Kidney glomerular epithelial cell (primary cell): Measurements from ENCODE around the gene CEP43.

Experiments
- DNase-seq: peaks from one replicate; lab custom pipeline; 2025; lab: John Stamatoyannopoulos, UW

Gene CEP43

DNA sequence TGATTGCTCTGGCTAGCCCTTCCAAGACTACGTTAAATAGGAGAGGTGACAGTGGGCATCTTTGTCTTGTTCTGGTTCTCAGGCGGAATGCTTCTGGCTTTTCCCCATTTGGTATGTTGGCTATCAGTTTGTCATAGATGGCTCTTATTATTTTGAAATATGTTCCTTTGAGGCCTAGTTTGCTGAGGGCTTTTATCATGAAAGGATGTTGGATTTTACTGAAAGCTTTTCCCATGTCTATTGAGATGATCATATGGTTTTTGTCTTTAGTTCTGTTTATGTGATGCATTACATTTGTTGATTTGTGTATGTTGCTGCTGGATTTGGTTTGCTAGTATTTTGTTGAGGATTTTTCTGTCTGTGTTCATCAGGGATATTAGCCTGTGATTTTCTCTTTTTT, 32.9 kb upstream of the CEP43 start:
- DNase-seq: no peak

DNA sequence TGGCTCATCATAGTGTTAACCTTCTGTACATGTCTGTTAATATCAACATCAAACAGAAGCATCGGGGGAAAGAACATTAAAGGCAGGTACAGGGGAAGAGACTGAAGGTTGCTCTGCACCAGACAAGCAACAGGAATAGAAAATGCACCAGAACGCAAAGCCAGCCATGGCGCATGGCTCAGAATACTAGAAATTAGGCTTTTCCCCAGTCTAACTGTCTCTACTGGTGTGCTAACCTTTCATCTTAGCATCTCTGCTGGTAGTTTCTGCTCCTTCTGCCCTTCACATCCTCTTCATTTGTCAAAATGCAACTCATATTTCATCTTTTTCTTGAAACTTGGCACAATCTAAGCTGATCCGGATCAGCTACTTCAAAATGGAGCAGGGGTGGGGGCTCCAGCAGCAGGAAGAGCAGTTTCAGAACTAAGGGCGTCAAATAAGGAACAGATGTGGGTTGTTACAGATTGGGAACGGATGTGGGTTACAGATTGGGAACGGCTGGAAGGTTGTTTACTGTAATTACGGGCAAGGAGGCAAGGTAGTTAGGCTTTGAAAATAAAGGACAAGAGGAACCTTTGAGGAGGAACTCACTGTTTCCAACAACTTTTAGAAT, 29.7 kb upstream of the CEP43 start:
- no peak for DNase-seq

DNA sequence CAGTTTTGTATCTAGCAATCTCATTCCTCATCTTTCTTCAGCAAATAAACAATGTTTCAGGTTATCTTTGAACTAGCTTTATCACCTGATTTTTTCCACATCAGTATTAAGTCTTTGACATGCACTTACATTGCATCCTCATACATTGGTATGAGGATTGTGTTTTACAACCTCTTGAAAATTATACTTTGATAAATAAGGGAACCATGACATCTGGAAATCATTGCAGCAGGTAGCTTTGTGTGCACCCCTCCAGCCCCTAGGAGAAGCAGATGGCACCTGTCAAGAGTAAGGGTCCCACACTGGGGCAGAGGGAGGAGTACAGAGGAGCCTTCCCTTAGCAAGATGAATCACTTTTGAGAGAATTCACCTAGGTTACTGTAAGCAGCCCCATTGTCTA, 29.1 kb upstream of the CEP43 start:
- DNase-seq: no peak

DNA sequence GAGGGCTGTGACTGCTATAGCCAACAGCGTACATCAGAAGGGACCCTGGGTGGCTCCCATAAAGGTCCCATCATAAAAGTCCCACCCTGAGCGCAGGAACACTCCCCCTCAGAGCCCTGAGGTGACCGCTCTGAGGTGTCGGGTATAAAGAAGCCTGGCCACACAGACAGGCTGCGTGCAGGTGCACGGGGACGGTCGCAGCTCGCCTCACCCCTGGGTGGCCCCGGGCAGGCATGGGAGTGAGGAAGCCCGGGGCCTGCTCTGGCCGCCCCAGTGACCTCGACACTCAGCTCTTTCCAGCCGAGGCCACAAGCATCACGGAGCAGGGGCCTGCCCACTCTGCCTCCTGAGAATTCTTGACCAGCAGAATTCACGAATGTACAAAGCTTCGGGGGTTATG, 28.4 kb upstream of the CEP43 start:
- no peak for DNase-seq

DNA sequence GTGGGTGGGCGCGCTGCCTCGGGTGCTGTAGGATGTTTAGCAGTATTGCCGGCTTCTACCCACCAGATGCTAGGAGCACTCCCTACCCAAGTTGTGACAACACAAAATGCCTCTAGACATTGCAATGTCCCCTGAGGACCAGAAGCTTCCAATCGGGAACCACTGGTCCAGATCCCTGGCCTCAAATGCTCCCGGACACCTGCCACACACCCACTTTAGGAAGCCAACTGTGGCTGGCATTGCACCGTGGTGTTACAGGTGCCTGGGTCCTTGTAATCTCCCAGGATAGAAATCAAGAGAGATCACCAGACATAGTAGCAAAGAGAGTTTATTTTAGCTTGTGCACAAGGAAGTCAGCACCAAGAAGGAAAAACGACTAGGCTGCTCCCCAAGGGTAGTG, 27.9 kb upstream of the CEP43 start:
- DNase-seq: no peak

DNA sequence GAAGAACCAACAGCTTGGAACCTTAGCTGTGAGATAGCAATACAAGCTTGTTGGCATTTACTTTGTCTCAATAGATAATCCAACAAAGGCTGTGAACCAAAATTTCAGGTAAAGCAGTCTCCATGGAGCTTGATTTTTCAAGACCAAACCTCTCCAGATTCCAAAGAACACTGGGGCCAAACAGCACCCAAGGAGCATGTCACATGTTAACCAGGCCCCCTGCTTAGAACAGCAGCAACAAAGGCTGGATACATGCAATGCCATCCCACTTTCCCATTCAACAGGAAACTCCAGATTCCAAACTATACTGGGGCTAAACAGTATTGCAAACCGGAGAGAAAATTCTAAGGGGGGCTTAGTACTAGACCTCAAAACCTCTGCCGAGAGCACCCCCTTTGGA, 27.1 kb upstream of the CEP43 start:
- no peak for DNase-seq

DNA sequence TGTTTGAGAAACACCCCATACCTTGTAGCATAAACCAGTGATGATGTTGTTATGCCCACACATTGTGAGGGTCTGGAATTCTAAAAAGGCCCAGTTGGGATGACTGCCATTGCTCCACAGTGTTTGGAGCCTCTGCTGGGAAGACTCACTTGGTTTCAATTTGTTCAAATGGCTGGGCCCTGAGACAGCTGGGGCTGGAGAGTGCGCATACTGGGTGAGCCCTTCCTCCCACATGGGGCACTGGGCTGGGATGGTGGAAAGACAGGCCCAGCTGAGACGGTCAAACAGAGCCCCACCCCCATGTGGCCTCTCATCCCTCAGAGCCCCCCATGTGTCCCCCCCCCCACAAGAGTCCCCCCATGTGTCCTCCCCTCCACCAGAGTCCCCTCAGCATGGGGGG, 22.6 kb upstream of the CEP43 start:
- DNase-seq: no peak

DNA sequence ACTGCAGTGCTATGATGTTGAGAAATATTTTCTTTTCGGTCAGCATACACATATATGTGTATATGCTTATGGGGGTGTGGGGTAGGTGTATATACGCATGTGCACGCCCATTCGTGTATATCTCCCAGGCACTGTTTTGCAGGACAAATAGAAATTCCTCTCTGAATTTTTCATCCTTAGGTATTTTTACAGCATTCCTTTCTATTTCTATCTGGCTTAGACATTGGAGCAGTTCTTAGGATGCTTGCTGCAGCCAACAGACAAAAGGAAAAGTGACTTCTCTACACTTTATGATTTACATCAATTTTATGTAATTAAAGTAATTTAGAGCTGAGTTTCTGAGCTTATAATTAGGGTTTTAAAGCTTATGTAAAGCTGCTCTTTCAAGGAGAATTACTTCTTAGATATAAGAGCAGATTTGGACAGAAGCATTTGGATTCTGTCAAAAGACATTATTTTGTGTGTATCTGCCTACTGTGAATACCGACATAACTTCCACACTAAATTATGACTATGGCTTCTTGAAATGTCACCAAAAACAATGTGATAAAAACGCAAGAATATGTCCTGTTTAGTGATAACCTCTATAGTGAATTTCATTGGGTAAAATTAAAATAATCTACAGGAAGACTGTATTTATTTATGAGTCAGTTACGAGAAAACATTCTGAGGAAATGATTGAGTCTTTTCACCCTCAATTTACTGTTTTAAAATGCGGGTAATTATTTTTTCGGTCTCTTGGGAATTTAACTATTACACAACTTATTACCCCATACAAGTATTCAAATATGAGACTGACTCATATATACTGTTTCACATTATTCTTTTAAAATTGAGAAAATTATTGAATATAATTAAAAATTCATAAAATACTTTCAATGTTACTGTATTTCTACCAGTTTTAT, 21.3 kb upstream of the CEP43 start:
- no peak for DNase-seq

DNA sequence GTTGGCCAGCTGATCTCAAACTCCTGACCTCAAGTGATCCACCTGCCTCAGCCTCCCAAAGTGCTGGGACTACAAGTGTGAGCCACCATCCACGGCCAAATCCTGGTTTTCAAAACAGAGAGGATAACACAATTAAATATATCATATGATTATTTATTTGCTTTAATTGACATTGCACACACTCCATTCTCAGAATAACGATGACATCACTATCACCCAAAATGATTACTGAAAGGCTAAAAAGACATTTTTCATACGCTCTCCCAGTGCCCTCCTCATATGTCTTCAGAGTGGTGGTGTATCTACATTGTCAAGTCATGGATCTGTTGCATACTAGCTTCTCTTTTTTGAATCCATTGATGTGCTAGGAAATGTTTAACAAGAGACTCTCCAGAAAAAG, 18.5 kb upstream of the CEP43 start:
- DNase-seq: no peak

DNA sequence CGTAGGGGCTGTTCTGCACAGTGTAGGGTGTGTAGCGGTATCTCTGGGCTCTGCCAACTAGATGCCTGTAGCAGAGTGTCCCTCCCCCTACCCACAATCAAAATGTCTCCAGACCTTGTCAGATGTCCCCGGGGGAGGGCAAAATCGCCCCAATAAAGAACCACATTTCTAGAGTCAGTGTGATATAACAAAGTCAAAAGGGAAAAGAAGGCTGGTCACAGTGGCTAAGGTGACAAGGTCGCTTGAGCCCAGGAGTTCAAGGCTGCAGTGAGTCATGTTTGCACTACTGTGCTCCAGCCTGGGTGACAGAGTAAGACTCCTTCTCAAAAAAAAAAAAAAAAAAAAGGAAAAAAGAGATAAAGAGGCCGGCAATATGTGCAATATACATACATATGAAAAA, 11.7 kb upstream of the CEP43 start:
- DNase-seq: no peak

DNA sequence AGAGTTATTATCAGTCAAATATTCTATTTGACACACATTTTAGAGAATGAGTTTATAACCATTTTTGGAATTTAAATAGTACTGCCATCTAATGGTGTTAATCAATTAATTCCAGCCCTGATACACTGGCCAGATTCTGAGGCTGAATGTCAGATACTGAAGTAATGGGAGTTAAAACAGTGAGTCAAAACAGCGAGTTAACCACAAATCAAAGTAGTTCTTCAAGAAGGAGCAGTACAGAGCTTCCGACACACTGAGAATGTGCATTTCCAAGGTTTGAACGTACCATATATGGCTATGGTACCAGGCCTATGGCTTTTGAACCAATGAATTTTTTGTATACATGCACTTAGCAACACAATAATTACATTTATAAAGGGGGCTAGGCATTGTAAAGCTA, 11.3 kb upstream of the CEP43 start:
- no peak for DNase-seq

DNA sequence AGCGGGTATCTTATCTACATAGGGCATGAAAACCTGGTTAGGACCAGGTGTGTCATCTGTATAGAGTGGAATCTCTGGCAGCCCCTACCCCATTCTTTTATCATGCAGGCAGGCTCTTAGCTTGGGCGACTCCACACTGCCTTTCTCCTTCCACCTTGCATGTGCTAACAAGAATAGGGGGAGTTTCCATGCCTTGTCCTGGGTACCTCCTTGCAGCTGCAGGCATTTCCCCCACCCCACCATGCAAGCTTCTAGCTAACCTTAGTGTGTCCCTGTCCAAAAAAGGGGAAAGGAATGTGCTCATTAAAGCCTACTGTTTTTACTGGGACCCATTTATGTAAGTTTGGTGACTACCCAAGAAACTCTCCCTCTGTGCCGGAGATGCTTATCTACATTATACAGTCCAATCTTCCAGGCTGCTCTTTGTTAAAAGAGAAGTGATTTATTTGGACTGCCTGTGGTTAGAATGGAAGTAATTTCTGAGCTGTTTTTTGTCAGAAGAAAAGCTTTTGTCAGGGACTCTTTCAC, 10.5 kb upstream of the CEP43 start:
- DNase-seq: no peak

DNA sequence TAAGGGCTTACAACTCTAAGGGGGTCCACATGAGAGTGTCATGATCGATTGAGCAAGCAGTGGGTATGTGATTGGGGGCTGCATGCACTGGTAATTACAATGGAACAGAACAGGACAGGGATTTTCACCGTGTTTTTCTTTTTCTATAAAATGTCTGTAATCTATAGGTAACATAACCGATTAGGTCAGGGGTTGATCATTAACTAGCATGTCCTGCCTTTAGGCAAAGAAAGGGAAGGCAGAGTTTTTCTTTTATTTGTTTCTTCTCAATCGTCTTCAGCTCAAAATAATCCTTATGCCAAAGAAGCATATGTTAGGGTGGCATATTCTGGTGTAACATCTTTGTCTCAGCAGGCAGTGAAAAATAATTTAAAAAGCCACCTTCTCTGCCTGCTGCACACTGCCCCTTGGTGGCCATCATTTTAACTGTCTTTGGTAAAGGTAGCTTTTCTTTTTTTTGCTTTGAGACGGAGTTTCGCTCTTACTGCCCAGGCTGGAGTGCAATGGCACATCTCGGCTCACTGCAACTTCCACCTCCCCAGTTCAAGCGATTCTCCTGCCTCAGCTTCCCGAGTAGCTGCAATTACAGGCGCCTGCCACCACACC, 9.7 kb upstream of the CEP43 start:
- peak; percentile 10 for DNase-seq

DNA sequence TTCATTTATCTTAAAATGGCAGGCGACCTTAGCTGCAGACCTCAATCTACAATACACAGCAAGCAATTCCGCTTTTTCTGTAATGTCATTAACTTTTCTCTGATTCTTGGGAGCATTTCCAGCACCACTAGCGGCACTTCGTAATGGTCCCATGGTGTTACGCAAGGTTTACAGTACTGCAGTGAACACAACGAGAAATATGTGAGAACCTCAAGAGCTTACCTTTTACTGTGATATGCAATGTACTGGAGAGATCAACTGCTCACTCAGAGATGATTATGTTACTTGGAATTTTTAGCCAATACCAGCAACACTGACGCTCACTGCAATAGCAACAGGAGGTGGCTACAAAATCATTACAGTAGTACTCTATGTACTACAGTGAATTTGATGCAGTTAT, 2.8 kb upstream of the CEP43 start:
- no peak for DNase-seq

DNA sequence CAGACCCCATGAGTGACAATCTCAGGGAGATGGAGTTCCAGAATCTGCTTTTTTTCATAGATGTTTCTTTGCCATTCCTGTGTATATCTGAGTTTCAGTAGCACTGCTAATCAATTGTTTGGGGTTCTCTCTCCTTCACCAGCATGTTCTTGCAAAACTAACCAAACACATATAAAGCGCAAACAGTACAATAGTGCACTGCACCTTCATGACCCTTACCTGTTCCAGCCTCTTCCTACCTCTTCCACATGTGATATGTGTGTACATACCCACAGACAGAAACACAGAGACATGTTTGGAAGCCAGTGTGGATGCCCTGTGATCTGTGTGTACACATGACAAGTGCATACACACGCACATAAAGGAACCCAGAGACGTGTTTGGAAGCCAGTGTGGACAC, 1.8 kb upstream of the CEP43 start:
- no peak for DNase-seq

DNA sequence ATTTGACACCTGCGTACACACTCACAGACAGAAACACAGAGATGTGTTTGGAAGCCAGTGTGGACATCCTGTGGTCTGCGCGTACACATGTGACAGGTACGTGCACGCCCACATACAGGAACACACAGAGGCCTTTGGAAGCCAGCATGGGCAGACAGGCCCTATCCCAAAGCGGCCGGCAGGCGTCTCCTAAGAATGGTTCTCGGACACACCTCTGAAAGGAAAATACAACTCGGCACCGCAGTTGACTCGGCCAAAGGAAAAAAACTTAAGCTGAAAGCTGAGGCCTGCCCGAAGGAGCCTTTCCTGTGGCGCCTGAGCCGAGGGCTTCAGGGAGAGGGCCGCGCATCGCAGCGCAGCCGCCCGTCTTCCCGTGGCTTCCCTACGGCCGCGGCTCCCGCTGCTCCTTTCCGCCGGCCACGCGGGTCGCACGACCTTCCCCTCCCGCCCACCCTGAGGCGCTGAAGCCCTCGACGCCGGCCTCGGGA, 1.4 kb upstream of the CEP43 start:
- DNase-seq: peak; percentile 87

DNA sequence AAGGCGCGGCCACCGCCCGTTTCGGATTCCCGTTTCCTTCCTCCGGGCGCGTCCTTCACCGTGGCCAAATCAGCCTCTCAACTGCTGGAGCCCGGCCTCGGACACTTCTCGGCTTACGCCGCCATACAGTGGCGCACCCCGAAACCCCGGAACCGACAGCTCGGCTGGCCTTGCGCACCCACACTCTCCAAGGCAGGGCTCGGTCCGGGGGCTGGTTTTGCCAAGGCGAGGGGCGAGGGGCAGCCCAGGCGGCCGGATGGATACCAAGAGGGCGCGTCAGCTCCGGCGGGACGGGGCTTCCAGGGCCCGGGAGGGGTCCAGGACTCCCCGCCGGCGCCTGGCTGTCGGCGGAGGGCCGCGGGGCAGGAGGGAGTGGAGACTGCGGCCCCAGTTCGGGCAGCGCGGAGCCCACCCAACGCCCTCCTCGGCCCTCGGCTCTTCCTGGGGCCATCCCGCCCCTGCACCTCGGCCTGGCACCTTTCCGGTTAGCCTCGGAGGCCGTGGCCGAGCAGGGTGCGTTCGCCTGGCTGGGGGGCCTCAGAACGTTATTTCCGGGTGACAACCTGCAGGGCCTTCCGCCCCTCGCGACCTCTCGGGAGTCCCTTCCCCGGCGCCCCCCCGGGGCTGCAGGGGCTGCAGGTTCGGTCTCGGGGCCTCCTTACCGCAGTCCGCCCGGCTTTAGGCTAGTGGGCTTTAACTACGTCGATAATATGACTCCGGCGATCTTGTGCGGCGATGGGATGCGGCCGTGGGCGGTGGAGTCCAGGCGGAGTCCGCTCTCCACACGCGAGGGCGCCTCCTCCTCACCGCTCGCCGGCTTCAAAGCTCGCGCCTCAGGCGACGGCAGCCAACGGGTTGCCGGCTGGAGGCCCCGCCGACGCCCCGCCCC, 697 bp upstream of the CEP43 start:
- DNase-seq: no peak

DNA sequence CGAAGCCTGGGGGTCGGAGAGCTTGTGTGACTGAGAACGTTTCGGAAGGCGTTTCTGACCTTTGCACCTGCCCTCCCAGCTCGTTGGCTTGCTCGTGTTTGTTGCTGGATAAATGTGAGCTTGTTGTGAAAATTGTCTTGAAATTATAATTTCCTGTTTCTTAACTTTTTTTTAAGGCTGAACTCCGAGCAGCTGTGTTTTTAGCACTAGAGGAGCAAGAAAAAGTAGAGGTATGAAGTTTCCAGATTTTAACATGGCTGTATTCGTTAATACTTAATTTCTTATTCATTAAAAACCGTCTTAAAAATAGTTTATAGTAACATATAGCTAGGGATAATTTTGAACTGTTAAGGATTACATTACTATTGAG, 672 bp downstream of the CEP43 start:
- no peak for DNase-seq

DNA sequence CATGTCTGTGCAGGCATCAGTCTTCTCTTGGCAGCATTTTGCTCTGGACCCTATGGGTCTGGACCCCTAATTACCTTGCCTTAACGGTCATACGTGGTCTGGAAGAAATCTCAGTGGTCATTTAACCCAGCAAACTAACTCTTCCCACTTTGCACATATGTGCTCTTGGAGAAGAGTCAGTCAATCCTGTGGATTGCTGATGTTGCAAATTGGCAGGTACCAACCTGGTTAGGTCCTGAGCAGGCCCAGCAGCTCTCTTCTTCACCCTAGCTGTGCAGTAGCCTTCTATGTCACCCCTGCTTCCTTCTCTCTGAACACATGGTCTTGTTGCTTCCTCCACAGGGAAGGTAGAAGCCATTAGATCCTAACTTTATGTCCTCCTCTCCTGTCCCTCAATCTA, 1.6 kb downstream of the CEP43 start:
- no peak for DNase-seq

DNA sequence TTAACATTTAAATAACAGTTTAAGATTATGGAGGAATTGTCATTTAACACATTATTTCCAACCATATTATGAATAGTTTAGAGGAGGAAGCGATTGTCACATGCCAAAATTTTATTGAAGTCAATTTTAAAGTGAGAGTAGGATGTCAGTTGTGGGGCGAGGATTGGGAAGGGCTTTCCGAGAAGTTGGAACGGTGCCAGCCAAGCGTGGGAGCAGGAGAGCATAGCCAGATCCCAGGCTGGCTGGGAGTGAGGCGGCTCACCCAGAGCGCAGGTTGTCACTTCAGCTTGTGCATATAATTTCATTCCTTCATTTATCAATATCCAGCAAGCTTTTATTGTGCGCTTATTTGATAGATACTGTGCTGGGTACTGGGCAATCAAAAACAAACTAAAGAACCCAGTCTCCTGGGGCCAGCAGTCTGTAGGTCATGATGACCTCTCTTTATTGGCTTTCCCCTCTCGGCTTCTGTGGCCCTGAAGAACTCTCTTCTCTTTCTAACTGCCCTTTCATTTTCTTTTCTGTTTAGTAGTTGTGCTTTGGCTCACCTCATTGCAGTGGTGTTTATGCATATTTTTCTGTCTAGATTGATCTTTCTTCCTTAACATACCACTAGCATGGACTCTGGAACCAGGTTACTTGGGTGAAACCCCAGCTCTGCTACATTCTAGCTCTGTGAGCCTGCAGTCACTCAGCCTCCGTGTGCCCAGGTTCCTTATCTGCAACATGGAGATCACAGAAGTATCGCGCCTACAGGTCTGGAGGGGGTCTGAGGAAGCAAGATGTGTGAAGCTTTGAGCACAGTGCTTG, 6.4 kb downstream of the CEP43 start:
- no peak for DNase-seq

DNA sequence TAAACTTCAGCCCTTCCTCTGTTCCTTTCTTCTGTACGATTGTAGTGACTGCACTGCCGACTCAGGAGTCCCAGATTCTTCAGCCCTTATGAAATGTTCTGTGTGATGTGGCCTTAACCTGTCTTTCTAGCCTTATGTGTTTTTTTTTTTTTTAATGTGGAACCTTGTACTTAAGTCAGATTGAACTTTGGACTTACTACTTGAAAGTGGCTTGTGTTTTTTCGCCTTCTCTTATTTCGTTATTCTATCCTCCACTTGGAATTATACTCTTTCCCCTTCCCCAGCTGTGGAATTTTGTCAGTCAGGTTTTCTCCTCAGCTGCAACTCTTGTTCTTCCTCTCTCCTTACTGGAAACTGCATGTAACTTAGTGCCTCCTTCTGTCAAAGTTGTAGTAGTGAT, 8.8 kb downstream of the CEP43 start:
- no peak for DNase-seq
